HepG2 (cell line): Measurements from ENCODE around the gene ALPI.

Experiments
- GTF2F1 ChIP-seq: fragments of 150-350 bp; IDR thresholded peaks from 2 replicates; pipeline ENCODE4 v1.6.1; 2014; ENCODE audit warnings: low read length
- REST ChIP-seq, 2 experiments: IDR thresholded peaks; 2 replicates each; pipeline ENCODE4 v1.6.1; 2011 to 2012; ENCODE audit warnings: low read length in 2 of 2, borderline replicate concordance in 1 of 2, low read depth in 1 of 2, mild to moderate bottlenecking in 1 of 2, moderate library complexity in 1 of 2
- SCMH1 ChIP-seq: sonication (generic); formaldehyde crosslinking; IDR thresholded peaks from 2 replicates; pipeline ENCODE4 v1.9.0; 2021; ENCODE audit warnings: missing genetic modification reagents, mild to moderate bottlenecking, borderline replicate concordance
- TOE1 ChIP-seq: sonication (generic); formaldehyde crosslinking; IDR thresholded peaks from 2 replicates; pipeline ENCODE4 v1.4.0; 2020; ENCODE audit warnings: mild to moderate bottlenecking, missing genetic modification reagents
- ZBTB8A ChIP-seq: sonication (generic); formaldehyde crosslinking; IDR thresholded peaks from 2 replicates; pipeline ENCODE4 v1.4.0; 2020; ENCODE audit warnings: mild to moderate bottlenecking, low read depth, missing genetic modification reagents, borderline replicate concordance

DNA sequence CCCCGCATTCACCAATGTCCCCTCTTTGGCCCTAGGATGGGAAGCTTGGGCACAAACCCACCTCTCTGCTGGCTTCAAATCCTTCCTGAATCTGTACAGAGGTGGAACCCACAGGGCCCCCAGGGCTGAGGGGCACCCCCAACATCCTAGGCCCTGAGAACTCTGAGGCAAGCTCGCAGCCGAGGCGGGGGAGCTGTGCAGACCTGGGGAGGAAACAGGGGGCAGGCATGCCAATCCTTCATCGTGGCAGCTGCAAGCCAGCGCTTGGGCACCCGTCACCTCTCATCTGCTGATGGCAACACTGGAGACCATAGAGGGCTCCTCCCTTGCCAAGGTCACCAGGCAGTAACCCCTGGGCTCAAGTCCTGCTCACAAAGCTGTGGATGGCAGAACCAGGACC is 20.8 kb downstream of the ALPI start:
- TF ChIP-seq SCMH1 (no peak), TOE1 (no peak), REST (IDR thresholded peaks at IDR 0.05; ENCODE audit: borderline replicate concordance in 1 of 2, low read depth in 1 of 2, low read length in 2 of 2) (no peak), ZBTB8A (CRISPR knock-in tag) (no peak), GTF2F1 (no peak)
